H9 (cell line): ENCODE results near the gene AKR7A3. TPM values are rescaled to one million over a fixed set of nuclear protein-coding genes. Genes with fewer than 3 reads are reported as not detected.

Experiments
- DNase-seq: peaks from one replicate; pipeline ENCODE4 v3.0.0-alpha.2; 2017
- H2AFZ ChIP-seq: one replicate; pipeline ENCODE4 v1.6.1; 2013; ENCODE audit warnings: mild to moderate bottlenecking, low read length, control low read depth, moderate library complexity
- H2AK5ac ChIP-seq: 2 replicates; pipeline ENCODE4 v1.6.1; 2013; ENCODE audit warnings: low read length, control low read depth, mixed read lengths; ENCODE audit not compliant: insufficient read length
- H2BK120ac ChIP-seq: one replicate; pipeline ENCODE4 v1.6.1; 2013; ENCODE audit warnings: low read depth, mild to moderate bottlenecking, low read length, control low read depth, inconsistent platforms; ENCODE audit not compliant: poor library complexity, severe bottlenecking
- H2BK12ac ChIP-seq: 2 replicates; pipeline ENCODE4 v1.6.1; 2013; ENCODE audit warnings: low read length, control low read depth, mixed read lengths, low read depth; ENCODE audit not compliant: insufficient read length
- H2BK15ac ChIP-seq: 2 replicates; pipeline ENCODE4 v1.6.1; 2013; ENCODE audit warnings: low read depth, low read length, control low read depth
- H2BK20ac ChIP-seq: one replicate; pipeline ENCODE4 v1.6.1; 2013; ENCODE audit warnings: low read depth, mild to moderate bottlenecking, low read length, control low read depth, inconsistent platforms; ENCODE audit not compliant: poor library complexity, severe bottlenecking
- H2BK5ac ChIP-seq: 2 replicates; pipeline ENCODE4 v1.6.1; 2013; ENCODE audit warnings: low read length, control low read depth, mixed read lengths; ENCODE audit not compliant: insufficient read length
- H3K14ac ChIP-seq: 2 replicates; pipeline ENCODE4 v1.6.1; 2013; ENCODE audit warnings: low read length, control low read depth; ENCODE audit not compliant: insufficient read depth
- H3K18ac ChIP-seq: 2 replicates; pipeline ENCODE4 v1.6.1; 2013; ENCODE audit warnings: low read depth, mild to moderate bottlenecking, mixed read lengths, low read length, control low read depth; ENCODE audit not compliant: insufficient read length
- H3K23ac ChIP-seq: 2 replicates; pipeline ENCODE4 v1.6.1; 2013; ENCODE audit warnings: low read length, control low read depth, mixed read lengths, low read depth; ENCODE audit not compliant: insufficient read length
- H3K23me2 ChIP-seq: 2 replicates; pipeline ENCODE4 v1.6.1; 2013; ENCODE audit warnings: low read depth, mild to moderate bottlenecking, mixed read lengths, low read length, control low read depth; ENCODE audit not compliant: insufficient read length, poor library complexity, severe bottlenecking
- H3K27ac ChIP-seq: 2 replicates; pipeline ENCODE4 v1.5.1; 2013; ENCODE audit warnings: low read length, control low read depth, mixed read lengths, low read depth; ENCODE audit not compliant: insufficient read length
- H3K27me3 ChIP-seq: 2 replicates; pipeline ENCODE4 v1.6.1; 2013; ENCODE audit warnings: low read length, control low read depth, inconsistent platforms; ENCODE audit not compliant: insufficient read depth
- H3K4ac ChIP-seq: 2 replicates; pipeline ENCODE4 v1.6.1; 2013; ENCODE audit warnings: low read depth, mild to moderate bottlenecking, control low read depth, inconsistent platforms, low read length, moderate library complexity
- H3K4me1 ChIP-seq: 2 replicates; pipeline ENCODE4 v1.6.1; 2013; ENCODE audit warnings: low read length, control low read depth, inconsistent platforms; ENCODE audit not compliant: insufficient read depth
- H3K4me2 ChIP-seq: 2 replicates; pipeline ENCODE4 v1.6.1; 2013; ENCODE audit warnings: low read length, control low read depth, mixed read lengths; ENCODE audit not compliant: insufficient read length, insufficient read depth
- H3K56ac ChIP-seq: 2 replicates; pipeline ENCODE4 v1.6.1; 2013; ENCODE audit warnings: low read depth, mild to moderate bottlenecking, mixed read lengths, low read length, control low read depth; ENCODE audit not compliant: insufficient read length
- H3K79me1 ChIP-seq: 2 replicates; pipeline ENCODE4 v1.6.1; 2013; ENCODE audit warnings: low read depth, mild to moderate bottlenecking, moderate library complexity, low read length, control low read depth, inconsistent platforms; ENCODE audit not compliant: insufficient read depth, poor library complexity, severe bottlenecking
- H3K79me2 ChIP-seq: 2 replicates; pipeline ENCODE4 v1.6.1; 2013; ENCODE audit warnings: low read length, control low read depth, inconsistent platforms; ENCODE audit not compliant: insufficient read depth
- H3K9ac ChIP-seq: 2 replicates; pipeline ENCODE4 v1.6.1; 2013; ENCODE audit warnings: low read length, control low read depth, mixed read lengths; ENCODE audit not compliant: insufficient read length; ENCODE audit errors: extremely low read depth
- H3K9me3 ChIP-seq: one replicate; pipeline ENCODE4 v1.6.1; 2013; ENCODE audit warnings: low read depth, low read length, inconsistent platforms; ENCODE audit not compliant: control insufficient read depth
- H3T11ph ChIP-seq: one replicate; pipeline ENCODE4 v1.6.1; 2013; ENCODE audit warnings: mild to moderate bottlenecking, low read length, control low read depth, inconsistent platforms
- H4K20me1 ChIP-seq: one replicate; pipeline ENCODE4 v1.6.1; 2013; ENCODE audit not compliant: control insufficient read depth, insufficient read length, insufficient read depth
- H4K5ac ChIP-seq: 2 replicates; pipeline ENCODE4 v1.6.1; 2013; ENCODE audit warnings: low read depth, mild to moderate bottlenecking, mixed read lengths, low read length, control low read depth; ENCODE audit not compliant: insufficient read length
- H4K8ac ChIP-seq: replicated peaks from 2 replicates; pipeline ENCODE4 v1.6.1; 2013; ENCODE audit warnings: low read length, control low read depth, mixed read lengths, low read depth; ENCODE audit not compliant: insufficient read length
- H4K91ac ChIP-seq: 2 replicates; pipeline ENCODE4 v1.6.1; 2013; ENCODE audit warnings: low read depth, mild to moderate bottlenecking, moderate library complexity, mixed read lengths, low read length, control low read depth; ENCODE audit not compliant: insufficient read length
- H3K27ac Mint-ChIP-seq, 3 experiments: 2 replicates in 2 of 3; 3 replicates in 1 of 3; pipeline ENCODE4 v1.8.0; 2020 to 2021; ENCODE audit warnings: mixed read lengths in 3 of 3, mild to moderate bottlenecking in 1 of 3, moderate library complexity in 1 of 3
- H3K27me3 Mint-ChIP-seq: 2 replicates; pipeline ENCODE4 v1.8.0; 2021; ENCODE audit warnings: low read depth, mild to moderate bottlenecking, moderate library complexity, mixed read lengths
- H3K36me3 Mint-ChIP-seq, 3 experiments: 2 replicates in 2 of 3; 3 replicates in 1 of 3; pipeline ENCODE4 v1.8.0; 2020 to 2021; ENCODE audit warnings: low read depth in 3 of 3, mixed read lengths in 3 of 3; ENCODE audit not compliant: insufficient read depth in 1 of 3
- H3K4me1 Mint-ChIP-seq, 2 experiments: 2 replicates each; pipeline ENCODE4 v1.8.0; 2020; ENCODE audit warnings: mixed read lengths in 2 of 2
- H3K4me3 Mint-ChIP-seq, 2 experiments: 2 replicates in 1 of 2; 3 replicates in 1 of 2; pipeline ENCODE4 v1.8.0; 2020 to 2021; ENCODE audit warnings: mild to moderate bottlenecking in 2 of 2, mixed read lengths in 2 of 2, moderate library complexity in 1 of 2
- H3K9me3 Mint-ChIP-seq, 2 experiments: 2 replicates in 1 of 2; 3 replicates in 1 of 2; pipeline ENCODE4 v1.8.0; 2020; ENCODE audit warnings: mild to moderate bottlenecking in 2 of 2, mixed read lengths in 2 of 2, moderate library complexity in 1 of 2
- CTCF ChIP-seq: fragments of 200-600 bp; sonication (generic); conservative IDR thresholded peaks from 3 replicates; pipeline ENCODE4 v1.8.0; 2021; ENCODE audit warnings: antibody characterized with exemption, mild to moderate bottlenecking
- WGBS: extraction: QIAGEN DNeasy Blood & Tissue Kit; methylation state at CpG from one replicate; pipeline ENCODE4 v1.1.7; 2013; ENCODE audit warnings: missing lambda C conversion rate, low lambda C conversion rate, mixed read lengths; ENCODE audit not compliant: insufficient read length; ENCODE audit errors: extremely low coverage; 5-methylcytosine and 5-hydroxymethylcytosine counted together
- total RNA-seq: library from RNA; stranded (reverse); gene quantifications from 2 replicates; pipeline ENCODE4 v1.2.1, GENCODE V29; 2021

Gene AKR7A3
- total RNA-seq, 1 experiment from 2014 or later: 0.74 TPM

GRCh38 chr1:19310720-19311502, 22.3 kb upstream of the AKR7A3 start:
- H2AK5ac ChIP-seq: no peak overlapping the region
- H4K5ac ChIP-seq: no peak overlapping the region
- Mint-ChIP-seq H3K4me3 (peak overlapping the region; percentile 85 to 89), H3K36me3 (peaks cover 7 to 31% (median 25%) of the 10 kb centered on the region in 3 experiments), H3K9me3 (no peaks in the 10 kb centered on the region), H3K4me1 (peaks cover 17 to 19% of the 10 kb centered on the region in 2 experiments), H3K27ac (peak overlapping the region in 1 of 3 experiments; percentile 82; a peak in 2 of 7 replicates), H3K27me3 (no peaks in the 10 kb centered on the region; the same call in 1 of the 2 replicates)
- no peak for DNase-seq
- no peak for TF ChIP-seq CTCF
- no peaks in the 10 kb centered on the region for H3K27me3 ChIP-seq
- no peak overlapping the region for H3T11ph ChIP-seq
- H2BK20ac ChIP-seq: no peak overlapping the region
- H3K4ac ChIP-seq: no peak overlapping the region
- H3K23ac ChIP-seq: no peak overlapping the region
- no peak overlapping the region for H2BK12ac ChIP-seq
- H3K27ac ChIP-seq: no peak overlapping the region
- peak overlapping the region; percentile 70 for H3K9ac ChIP-seq
- no peak overlapping the region for H3K14ac ChIP-seq
- H4K8ac ChIP-seq: no peak overlapping the region
- no peak overlapping the region for H3K56ac ChIP-seq
- H3K79me2 ChIP-seq: no peaks in the 10 kb centered on the region
- WGBS: no CpG with 5 or more reads among the region's 13 CpGs
- H4K91ac ChIP-seq: no peak overlapping the region
- H3K4me2 ChIP-seq: peak overlapping the region; percentile 71
- no peak overlapping the region for H2AFZ ChIP-seq
- H3K79me1 ChIP-seq: no peaks in the 10 kb centered on the region
- peaks cover 13% of the 10 kb centered on the region for H3K23me2 ChIP-seq
- H3K4me1 ChIP-seq: no peaks in the 10 kb centered on the region
- no peaks in the 10 kb centered on the region for H3K9me3 ChIP-seq
- H4K20me1 ChIP-seq: no peaks in the 10 kb centered on the region
- no peak overlapping the region for H2BK120ac ChIP-seq
- no peak overlapping the region for H3K18ac ChIP-seq
- no peak overlapping the region for H2BK5ac ChIP-seq
- no peak overlapping the region for H2BK15ac ChIP-seq
